ENCODE results near the gene NKX2-8.

NKX2-8 gene

DNA sequence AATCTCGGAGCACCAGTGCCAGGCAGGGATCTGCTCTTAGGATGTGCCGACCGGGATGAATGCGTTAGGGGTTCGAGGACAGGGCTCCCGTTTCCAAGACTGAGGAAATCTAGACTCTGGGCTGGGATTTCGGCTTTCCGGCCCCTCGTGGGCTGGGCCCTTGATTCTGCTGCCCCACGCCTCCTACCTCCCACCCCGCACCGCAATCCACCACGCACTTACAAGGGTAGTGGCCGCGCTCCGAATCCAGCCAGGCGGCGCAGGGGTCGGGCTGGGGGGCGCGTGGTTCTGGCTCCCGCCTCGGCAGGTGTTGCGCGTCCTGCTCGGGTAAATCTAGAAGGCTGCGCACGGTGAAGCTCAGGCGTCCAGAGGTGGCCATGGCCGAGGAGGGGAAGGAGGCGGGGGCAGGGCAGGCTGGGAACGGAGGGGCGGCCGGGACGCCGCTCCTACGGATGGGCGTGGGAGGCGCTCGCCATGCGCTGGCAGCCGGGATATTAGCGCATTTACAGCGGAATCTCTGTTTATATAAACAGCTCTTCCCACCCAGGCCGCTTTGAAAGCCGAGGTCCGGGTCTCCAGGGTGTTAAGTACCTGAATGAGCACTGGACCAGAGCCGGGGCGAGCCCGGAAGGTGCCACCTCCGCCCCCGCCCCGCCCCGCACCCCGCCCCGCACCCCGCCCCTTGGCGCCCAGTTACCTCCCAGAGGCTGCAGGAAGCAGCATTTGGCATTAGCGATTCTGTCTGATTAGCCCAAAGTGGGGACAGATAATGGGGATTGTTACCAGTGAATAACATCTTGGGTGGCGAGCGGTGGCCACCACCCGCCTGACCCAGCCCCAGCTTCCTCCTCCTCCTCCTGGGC lies at the start of gene NKX2-8:
Gene NKX2-8, minus strand, starts transcription at position 604 of the 863 bp plus-strand sequence. Its CDS starts 225 bp downstream, at position 379.
- DNase-seq = no peak

GRCh38 chr14:36627981-36628380 lies 45.6 kb upstream of the NKX2-8 start:
- DNase-seq = no peak

GRCh38 chr14:36626151-36626550 lies 43.7 kb upstream of the NKX2-8 start:
- no peak for DNase-seq

- no peak for DNase-seq
Measured at GRCh38 chr14:36625436-36625835, 43.0 kb upstream of the NKX2-8 start.

- DNase-seq = no peak
Measured at GRCh38 chr14:36625014-36625413, 42.6 kb upstream of the NKX2-8 start.

- DNase-seq = no peak
Measured at GRCh38 chr14:36619853-36620252, 37.4 kb upstream of the NKX2-8 start.

DNA sequence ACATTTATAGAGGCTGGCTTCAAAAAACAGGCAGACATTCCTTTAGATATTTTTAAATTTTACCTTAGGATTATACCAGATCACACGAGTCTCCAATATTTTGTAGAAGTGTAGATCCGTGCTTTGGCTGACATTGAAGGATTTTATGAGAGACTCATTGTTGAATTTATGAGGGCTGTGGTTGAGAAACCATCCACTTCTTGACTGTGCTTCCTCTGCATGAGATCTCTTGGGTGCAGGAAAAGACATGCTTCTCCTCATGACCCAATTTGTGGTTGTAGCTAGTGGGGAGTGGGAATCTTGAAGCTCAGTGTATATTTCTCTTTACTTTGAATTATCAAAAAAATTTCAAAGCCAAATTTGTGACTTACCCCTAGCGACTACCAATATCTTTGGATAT lies 36.7 kb upstream of the NKX2-8 start:
- no peak for DNase-seq

DNA sequence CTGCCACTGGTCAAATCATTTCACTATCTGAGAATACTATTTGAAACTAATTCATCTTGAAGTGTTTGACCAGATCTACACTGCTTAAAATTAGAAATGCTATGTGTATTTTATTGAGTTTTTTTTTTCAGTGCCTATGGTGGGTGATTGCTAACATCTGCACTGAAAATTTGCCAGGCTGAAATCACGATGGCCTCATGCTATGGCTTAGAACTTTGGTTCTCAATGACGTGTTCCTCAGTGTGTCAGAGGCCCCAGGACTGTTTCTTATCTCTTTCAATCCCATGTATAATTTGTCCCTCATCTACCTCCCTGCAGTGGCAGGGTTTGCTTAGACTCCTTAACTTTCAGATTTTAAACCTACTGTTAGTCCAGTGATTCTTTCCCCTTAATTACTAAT lies 36.2 kb upstream of the NKX2-8 start:
- no peak for DNase-seq

- DNase-seq = no peak
Measured at GRCh38 chr14:36617824-36618223, 35.4 kb upstream of the NKX2-8 start.

DNA sequence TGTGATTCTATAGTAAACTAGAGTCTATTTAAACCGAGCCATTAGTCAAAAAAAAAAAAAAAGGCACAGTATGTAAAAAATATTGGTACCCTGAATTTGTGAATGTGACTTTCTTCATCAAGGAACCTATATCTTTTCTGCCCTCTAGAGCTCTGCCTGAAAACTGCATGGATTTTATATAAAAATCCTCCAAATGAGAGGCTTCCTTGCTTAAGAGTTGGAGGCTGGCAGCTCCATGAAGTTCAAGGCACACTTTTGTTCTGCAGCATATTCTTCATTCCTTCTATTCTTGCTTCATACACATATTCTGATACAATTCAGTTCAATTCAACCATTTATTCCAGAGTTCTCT lies 23.1 kb upstream of the NKX2-8 start:
- DNase-seq = peak; percentile 51 to 60

DNA sequence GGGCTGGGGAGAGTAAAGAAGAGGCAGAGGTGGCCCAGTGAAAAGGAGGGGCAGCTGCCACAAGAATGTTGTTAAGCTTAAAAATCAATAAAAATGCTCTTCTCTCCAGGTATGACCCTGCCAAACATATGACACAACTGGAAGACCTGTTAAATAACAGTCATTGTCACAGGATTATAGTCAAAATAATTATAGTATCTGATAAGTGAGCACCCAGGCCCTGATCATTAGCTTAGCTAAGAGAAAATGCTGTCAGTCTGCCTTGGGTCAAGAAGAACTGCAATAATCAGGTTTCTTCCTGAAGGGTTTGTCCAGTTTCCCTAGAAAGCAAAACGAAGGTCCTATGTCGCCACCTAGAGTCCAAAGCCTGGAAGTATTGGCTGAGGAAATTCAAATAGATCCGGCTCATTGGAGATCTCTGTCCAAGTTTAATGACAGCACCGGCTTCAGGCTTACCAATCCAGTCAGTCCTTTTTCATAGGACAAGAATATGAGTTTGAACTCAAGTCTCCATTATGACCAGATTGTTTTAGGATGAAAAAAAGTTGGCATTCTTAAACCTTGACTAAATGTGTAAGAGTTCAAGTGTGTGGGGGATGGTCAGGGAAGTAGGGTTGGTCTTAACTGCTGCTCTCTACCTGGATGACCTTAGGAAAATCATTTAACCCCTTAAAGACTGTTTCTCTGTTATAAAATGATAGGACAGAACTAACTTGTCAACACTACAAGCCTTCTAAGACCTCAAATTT lies 22.5 kb upstream of the NKX2-8 start:
- peak; percentile 68 to 71 for DNase-seq

GRCh38 chr14:36600431-36600830 lies 18.0 kb upstream of the NKX2-8 start:
- DNase-seq = no peak

DNA sequence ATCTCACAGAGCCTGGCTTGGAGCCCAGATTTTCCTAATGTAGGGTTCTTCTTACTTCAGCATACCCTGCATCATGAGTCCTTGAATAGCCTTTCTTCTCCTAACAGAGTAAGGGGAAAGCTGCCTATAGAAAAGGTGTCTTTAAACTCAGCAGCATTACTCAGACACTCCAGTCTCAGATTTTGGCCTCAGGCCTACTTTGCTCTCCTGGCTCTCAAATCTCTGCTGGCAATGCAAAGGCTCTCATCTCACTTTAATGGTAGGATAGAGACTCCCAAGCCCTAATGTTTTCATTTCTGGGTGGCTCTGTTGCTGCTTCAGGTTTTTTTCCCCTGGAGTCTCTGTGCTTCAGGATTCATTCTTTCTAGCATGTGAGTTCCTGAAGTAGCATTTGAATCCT lies 9.1 kb upstream of the NKX2-8 start:
- DNase-seq = no peak

DNA sequence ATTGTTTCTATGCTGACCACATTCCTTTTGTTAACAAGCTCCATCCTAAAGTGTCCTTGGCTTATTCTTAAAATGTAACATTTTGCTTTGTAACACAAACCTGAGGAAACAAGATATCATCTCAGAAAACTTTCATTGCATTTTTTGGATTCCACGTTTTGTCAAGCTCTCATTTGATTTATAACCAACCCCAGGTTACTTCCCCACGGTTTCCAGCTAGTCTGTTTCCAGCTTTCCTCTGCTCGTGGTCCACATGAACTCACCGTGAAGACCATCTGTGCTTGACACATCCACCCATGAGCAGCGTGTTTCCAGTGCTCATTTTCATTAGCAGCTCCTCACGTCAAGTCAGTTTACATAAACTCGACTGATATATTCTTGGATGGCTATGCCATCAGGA lies 6.4 kb upstream of the NKX2-8 start:
- no peak for DNase-seq

DNA sequence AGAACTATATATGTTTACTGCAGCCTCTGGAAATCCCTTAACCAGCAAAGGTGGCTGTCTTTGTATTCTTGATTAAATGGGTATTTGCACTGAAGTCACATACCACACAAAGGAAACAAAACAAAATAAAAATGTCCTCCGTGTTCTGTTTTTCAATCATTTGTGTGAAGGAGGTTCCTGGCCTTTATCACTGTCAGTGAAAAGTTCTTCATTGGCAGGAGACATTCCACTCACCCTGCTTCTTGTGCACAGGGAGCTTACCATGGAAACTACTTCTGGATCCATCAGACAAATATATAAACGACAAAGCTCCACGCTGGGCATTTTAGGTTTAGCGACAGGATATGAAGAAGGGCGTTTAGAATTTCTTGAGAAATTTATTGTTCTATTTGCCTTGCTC lies 5.7 kb upstream of the NKX2-8 start:
- DNase-seq = no peak

- DNase-seq = no peak
Measured at GRCh38 chr14:36585100-36585499, 2.7 kb upstream of the NKX2-8 start.

- DNase-seq = no peak
Measured at GRCh38 chr14:36583893-36584811, 1.7 kb upstream of the NKX2-8 start.

GRCh38 chr14:36583242-36583892 lies 953 bp upstream of the NKX2-8 start:
- no peak for DNase-seq

DNA sequence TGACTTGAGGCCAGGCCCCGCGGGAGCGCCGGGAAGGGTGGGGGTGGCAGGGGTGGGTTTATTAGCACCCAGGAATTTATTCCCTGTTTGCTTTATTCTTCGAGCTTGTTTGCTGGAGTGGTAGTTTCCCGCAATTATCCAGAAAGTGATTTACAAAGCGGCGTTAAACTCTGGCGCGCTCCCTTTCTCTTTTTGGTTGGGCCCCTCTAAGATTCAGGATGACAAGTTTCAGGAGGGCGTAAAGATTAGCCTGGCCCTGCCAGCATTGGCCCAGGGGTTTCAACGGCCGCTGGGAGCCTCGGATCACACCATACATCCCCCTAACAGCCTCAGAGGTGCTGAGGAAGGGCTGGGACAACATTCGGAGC lies 444 bp upstream of the NKX2-8 start:
- no peak for DNase-seq

DNA sequence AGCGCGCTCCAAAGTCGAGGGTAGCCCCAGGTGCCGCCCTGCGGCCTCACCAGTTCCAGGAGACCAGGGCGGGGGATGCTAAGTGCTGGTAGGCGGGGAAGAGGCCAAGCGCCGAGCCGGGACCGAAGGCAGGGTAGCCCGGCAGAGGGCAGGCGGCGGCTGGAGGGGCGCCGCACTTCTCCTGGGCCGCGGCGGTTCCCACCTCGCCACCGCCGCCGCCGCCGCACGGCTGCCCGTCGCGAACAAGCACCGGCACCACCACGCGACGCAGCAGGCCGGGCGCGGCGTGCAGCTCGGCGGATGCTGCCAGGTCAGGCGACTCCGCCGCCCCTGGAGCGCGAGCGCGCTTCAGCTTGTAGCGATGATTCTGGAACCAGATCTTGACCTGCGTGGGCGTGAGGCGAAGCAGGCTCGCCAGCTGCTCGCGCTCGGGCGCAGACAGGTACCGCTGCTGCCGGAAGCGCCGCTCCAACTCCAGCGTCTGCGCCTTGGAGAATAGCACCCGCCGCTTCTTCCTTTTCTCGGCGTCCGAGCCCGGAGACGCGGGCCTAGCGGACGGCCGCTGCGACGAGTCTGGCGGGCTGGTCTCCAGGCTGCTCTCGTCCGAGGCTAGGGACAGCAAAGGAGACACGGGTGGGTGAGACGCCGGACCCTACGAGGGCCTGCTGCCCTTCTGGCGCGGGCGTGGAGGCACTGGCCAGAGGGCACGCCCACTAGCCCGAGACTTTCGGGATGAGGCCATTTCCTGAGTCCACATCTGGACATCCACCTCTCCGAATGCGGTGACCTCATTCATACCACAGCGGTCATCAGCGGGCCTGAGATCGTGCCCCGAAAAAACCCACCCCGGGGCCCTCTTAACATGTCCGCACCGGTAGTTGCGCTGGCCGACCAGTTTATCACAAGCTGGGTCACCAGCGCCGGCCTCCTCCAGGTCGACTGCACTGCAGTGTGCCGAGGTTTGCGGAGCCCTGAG lies 1.3 kb downstream of the NKX2-8 start:
- DNase-seq = no peak

GRCh38 chr14:36580141-36580855 lies 2.1 kb downstream of the NKX2-8 start:
- no peak for DNase-seq

All from Kasumi-1 (cell line).